ENCODE data around the gene BZW2. TPM values are rescaled to one million over a fixed set of nuclear protein-coding genes. Genes with fewer than 3 reads are reported as not detected.

The BZW2 gene
- total and polyA plus RNA-seq, 2 experiments from 2014 or later = 72.1 to 96.7 TPM

DNA sequence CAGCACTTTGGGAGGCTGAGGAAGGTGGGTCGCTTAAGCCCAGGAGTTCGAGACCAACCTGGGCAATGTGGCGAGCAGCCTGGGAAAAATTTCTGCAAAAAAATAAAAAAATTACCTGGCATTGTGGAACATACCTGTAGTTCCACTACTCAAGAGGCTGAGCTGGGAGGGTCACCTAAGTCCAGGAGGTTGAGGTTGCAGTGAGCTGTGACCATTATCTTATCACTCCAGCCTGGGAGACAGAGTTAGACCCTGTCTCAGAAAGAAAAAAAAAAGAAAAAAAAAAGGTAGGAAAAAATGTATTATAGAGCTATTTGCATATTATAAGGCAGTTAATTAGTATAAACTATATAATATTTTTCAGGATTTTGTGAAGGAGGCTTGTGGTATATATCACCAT is 96.6 kb downstream of the BZW2 start:
- peaks cover 6% of the 10 kb centered on the region for H3K4me1 ChIP-seq (ENCODE audit: insufficient read depth)
- H3K9me2 ChIP-seq (replicated peaks; ENCODE audit: insufficient read depth) = no peaks in the 10 kb centered on the region
- no peaks in the 10 kb centered on the region for H3K79me2 ChIP-seq
- no peaks in the 10 kb centered on the region for H4K20me1 ChIP-seq (ENCODE audit: insufficient read depth, poor library complexity, severe bottlenecking)
- H3K27ac ChIP-seq = no peak overlapping the region
- no peaks in the 10 kb centered on the region for H3K36me3 ChIP-seq (replicated peaks; ENCODE audit: insufficient read depth, low read depth)
- H3K4me3 ChIP-seq = no peak overlapping the region
- no peak overlapping the region for H3K4me2 ChIP-seq
- TF ChIP-seq, protein P1, sequence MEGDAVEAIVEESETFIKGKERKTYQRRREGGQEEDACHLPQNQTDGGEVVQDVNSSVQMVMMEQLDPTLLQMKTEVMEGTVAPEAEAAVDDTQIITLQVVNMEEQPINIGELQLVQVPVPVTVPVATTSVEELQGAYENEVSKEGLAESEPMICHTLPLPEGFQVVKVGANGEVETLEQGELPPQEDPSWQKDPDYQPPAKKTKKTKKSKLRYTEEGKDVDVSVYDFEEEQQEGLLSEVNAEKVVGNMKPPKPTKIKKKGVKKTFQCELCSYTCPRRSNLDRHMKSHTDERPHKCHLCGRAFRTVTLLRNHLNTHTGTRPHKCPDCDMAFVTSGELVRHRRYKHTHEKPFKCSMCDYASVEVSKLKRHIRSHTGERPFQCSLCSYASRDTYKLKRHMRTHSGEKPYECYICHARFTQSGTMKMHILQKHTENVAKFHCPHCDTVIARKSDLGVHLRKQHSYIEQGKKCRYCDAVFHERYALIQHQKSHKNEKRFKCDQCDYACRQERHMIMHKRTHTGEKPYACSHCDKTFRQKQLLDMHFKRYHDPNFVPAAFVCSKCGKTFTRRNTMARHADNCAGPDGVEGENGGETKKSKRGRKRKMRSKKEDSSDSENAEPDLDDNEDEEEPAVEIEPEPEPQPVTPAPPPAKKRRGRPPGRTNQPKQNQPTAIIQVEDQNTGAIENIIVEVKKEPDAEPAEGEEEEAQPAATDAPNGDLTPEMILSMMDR (IDR thresholded peaks at IDR 0.05; ENCODE audit: poor library complexity) = no peak
- TF ChIP-seq EZH2phosphoT487 (IDR thresholded peaks at IDR 0.05; ENCODE audit: low read depth, severe bottlenecking, unreplicated experiment) (no peak), EZH2 (IDR thresholded peaks at IDR 0.05; ENCODE audit: borderline replicate concordance) (no peak)
- 85% methylated on average over 3 of the region's 3 CpGs for WGBS (ENCODE audit: low lambda C conversion rate, missing lambda C conversion rate)
- no peaks in the 10 kb centered on the region for H3K27me3 ChIP-seq
- H3K9me3 ChIP-seq (ENCODE audit: low read depth) = no peaks in the 10 kb centered on the region
- no peak for DNase-seq (ENCODE audit: low spot score)
- H2AFZ ChIP-seq = no peak overlapping the region

DNA sequence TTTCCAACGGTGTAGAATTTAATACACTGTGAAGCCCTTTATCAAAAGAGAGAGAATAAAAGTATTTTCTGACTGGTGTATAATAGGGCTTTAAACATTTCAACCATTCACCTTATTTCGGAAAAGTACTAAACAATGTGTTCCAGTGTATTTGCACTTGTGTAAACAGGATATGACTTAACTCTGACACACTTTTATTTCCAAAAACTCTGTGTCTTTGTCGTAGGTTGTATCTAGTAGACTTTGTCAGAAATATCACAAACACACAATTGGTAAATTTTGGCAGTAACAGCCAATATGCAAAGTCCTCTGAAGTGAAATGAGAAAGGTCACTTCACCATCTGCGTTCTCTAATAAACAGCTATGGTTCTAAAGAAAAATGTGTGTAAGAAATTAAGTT is 97.3 kb downstream of the BZW2 start:
- DNase-seq (ENCODE audit: low spot score) = no peak
- H3K79me2 ChIP-seq = no peaks in the 10 kb centered on the region
- no peaks in the 10 kb centered on the region for H3K27me3 ChIP-seq
- H3K4me1 ChIP-seq (ENCODE audit: insufficient read depth) = peaks cover 6% of the 10 kb centered on the region
- no peaks in the 10 kb centered on the region for H3K9me2 ChIP-seq (replicated peaks; ENCODE audit: insufficient read depth)
- no peak overlapping the region for H2AFZ ChIP-seq
- no peaks in the 10 kb centered on the region for H3K9me3 ChIP-seq (ENCODE audit: low read depth)
- no peak overlapping the region for H3K27ac ChIP-seq
- no peaks in the 10 kb centered on the region for H4K20me1 ChIP-seq (ENCODE audit: insufficient read depth, poor library complexity, severe bottlenecking)
- H3K36me3 ChIP-seq (replicated peaks; ENCODE audit: insufficient read depth, low read depth) = no peaks in the 10 kb centered on the region
- TF ChIP-seq EZH2 (IDR thresholded peaks at IDR 0.05; ENCODE audit: borderline replicate concordance) (no peak), EZH2phosphoT487 (IDR thresholded peaks at IDR 0.05; ENCODE audit: low read depth, severe bottlenecking, unreplicated experiment) (no peak)
- TF ChIP-seq, protein P1 (IDR thresholded peaks at IDR 0.05; ENCODE audit: poor library complexity) = no peak
- WGBS (ENCODE audit: low lambda C conversion rate, missing lambda C conversion rate) = 52% methylated on average over 4 of the region's 4 CpGs
- no peak overlapping the region for H3K4me3 ChIP-seq
- peak overlapping the region; percentile 9 for H3K4me2 ChIP-seq

- Histone ChIP-seq H3K27me3 (no peaks in the 10 kb centered on the region), H3K9me3 (ENCODE audit: low read depth) (no peaks in the 10 kb centered on the region), H4K20me1 (ENCODE audit: insufficient read depth, poor library complexity, severe bottlenecking) (no peaks in the 10 kb centered on the region), H3K36me3 (replicated peaks; ENCODE audit: insufficient read depth, low read depth) (no peaks in the 10 kb centered on the region), H3K27ac (no peak overlapping the region), H2AFZ (no peak overlapping the region), H3K4me2 (no peak overlapping the region), H3K4me1 (ENCODE audit: insufficient read depth) (peaks cover 6% of the 10 kb centered on the region), H3K4me3 (no peak overlapping the region), H3K79me2 (no peaks in the 10 kb centered on the region), H3K9me2 (replicated peaks; ENCODE audit: insufficient read depth) (no peaks in the 10 kb centered on the region)
- 67% methylated on average over 6 of the region's 6 CpGs for WGBS (ENCODE audit: low lambda C conversion rate, missing lambda C conversion rate)
- no peak for DNase-seq (ENCODE audit: low spot score)
- TF ChIP-seq, protein P1 (IDR thresholded peaks at IDR 0.05; ENCODE audit: poor library complexity) = no peak
- TF ChIP-seq EZH2 (IDR thresholded peaks at IDR 0.05; ENCODE audit: borderline replicate concordance) = no peak
- TF ChIP-seq EZH2phosphoT487 (IDR thresholded peaks at IDR 0.05; ENCODE audit: low read depth, severe bottlenecking, unreplicated experiment) = no peak
These were observed 98.7 kb downstream of the BZW2 start for GRCh38 chr7:16744518-16745250.

Measured in hepatocyte (in vitro differentiated cells).